GM23338 (cell line): ENCODE data around the gene GAREM1.

Experiments used
- CREB1 ChIP-seq: fragments of 250-450 bp; sonication (Bioruptor Pico); IDR thresholded peaks from 2 replicates; pipeline ENCODE4 v1.5.0; 2020; ENCODE audit warnings: low read depth, mild to moderate bottlenecking, moderate library complexity
- CTCF ChIP-seq, 2 experiments: fragments of 200-600 bp in 1 of 2; sonication (generic) in 1 of 2; conservative IDR thresholded peaks; 2 replicates each; pipeline versions ENCODE4 v1.5.1 to v1.6.1; 2016 to 2017; ENCODE audit warnings: antibody characterized with exemption in 2 of 2, low read depth in 2 of 2, mild to moderate bottlenecking in 2 of 2, moderate library complexity in 1 of 2
- ETS1 ChIP-seq: IDR thresholded peaks from 2 replicates; pipeline ENCODE4 v1.6.1; 2016; ENCODE audit warnings: antibody characterized with exemption
- EZH2 ChIP-seq: fragments of 200-600 bp; sonication (generic); IDR thresholded peaks from one replicate; pipeline ENCODE4 v1.8.0; 2017; ENCODE audit warnings: antibody characterized with exemption, mild to moderate bottlenecking, low read depth; ENCODE audit not compliant: unreplicated experiment
- EZH2phosphoT487 ChIP-seq: fragments of 200-600 bp; sonication (generic); IDR thresholded peaks from one replicate; pipeline ENCODE4 v1.8.1; 2018; ENCODE audit warnings: antibody characterized with exemption; ENCODE audit not compliant: unreplicated experiment
- JUNB ChIP-seq: IDR thresholded peaks from one replicate; pipeline ENCODE4 v1.6.1; 2016; ENCODE audit warnings: antibody characterized with exemption; ENCODE audit not compliant: unreplicated experiment
- NANOG ChIP-seq: IDR thresholded peaks from 2 replicates; pipeline ENCODE4 v1.6.1; 2016; ENCODE audit warnings: antibody characterized with exemption, borderline replicate concordance
- POLR2AphosphoS5 ChIP-seq: IDR thresholded peaks from 2 replicates; pipeline ENCODE4 v1.6.1; 2016; ENCODE audit warnings: antibody characterized with exemption, low read depth
- REST ChIP-seq: IDR thresholded peaks from one replicate; pipeline ENCODE4 v1.6.1; 2018; ENCODE audit warnings: antibody characterized with exemption; ENCODE audit not compliant: unreplicated experiment
- STAT1 ChIP-seq: IDR thresholded peaks from one replicate; pipeline ENCODE4 v1.6.1; 2016; ENCODE audit warnings: antibody characterized with exemption; ENCODE audit not compliant: unreplicated experiment
- ZNF114 ChIP-seq: fragments of 250-450 bp; sonication (Bioruptor Pico); IDR thresholded peaks from 2 replicates; pipeline ENCODE4 v1.5.0; 2020; ENCODE audit warnings: mild to moderate bottlenecking, moderate library complexity
- ZNF331 ChIP-seq: fragments of 250-450 bp; sonication (Bioruptor Pico); IDR thresholded peaks from 2 replicates; pipeline ENCODE4 v1.5.0; 2020; ENCODE audit warnings: low read depth, mild to moderate bottlenecking, moderate library complexity

GRCh38 chr18:32264401-32264800, 206.3 kb downstream of the GAREM1 start:
- no peak for TF ChIP-seq POLR2AphosphoS5
- no peak for TF ChIP-seq CTCF (conservative IDR thresholded peaks at IDR 0.05; ENCODE audit: low read depth in 2 of 2)
- no peak for TF ChIP-seq ETS1
- no peak for TF ChIP-seq EZH2phosphoT487
- no peak for TF ChIP-seq ZNF331
- TF ChIP-seq EZH2, result no peak
- TF ChIP-seq CREB1 (CRISPR knock-in tag), result no peak
- no peak for TF ChIP-seq REST
- TF ChIP-seq NANOG, result no peak
- TF ChIP-seq JUNB, result no peak
- TF ChIP-seq STAT1, result no peak
- no peak for TF ChIP-seq ZNF114 (CRISPR knock-in tag)
